GM13976 (cell line): ENCODE data around the gene AXL.

Source experiments
- DNase-seq: peaks from one replicate; pipeline ENCODE4 v3.0.0; 2012; ENCODE audit warnings: low spot score
- CTCF ChIP-seq: IDR thresholded peaks from 2 replicates; pipeline ENCODE4 v1.5.1; 2012; ENCODE audit warnings: borderline replicate concordance, mild to moderate bottlenecking; ENCODE audit not compliant: insufficient read depth; ENCODE audit errors: extremely low read depth, missing control alignments, control extremely low read depth
- in situ Hi-C: fragments of 300-500 bp; cut with MboI; formaldehyde crosslinking; loops from one replicate; pipeline ENCODE4 v1.12.0; 2022; ENCODE audit warnings: low sequenced_read_pairs, mixed read lengths, inconsistent platforms; ENCODE audit not compliant: unreplicated experiment

Gene AXL

GRCh38 chr19:41186971-41187883, 31.8 kb upstream of the AXL start:
- no peak for DNase-seq
- TF ChIP-seq CTCF = no peak
- in situ Hi-C loops = no loop called here

- DNase-seq = no peak
- TF ChIP-seq CTCF = no peak
- in situ Hi-C loops = no loop called here
Measured at GRCh38 chr19:41187884-41188279, 31.1 kb upstream of the AXL start.

GRCh38 chr19:41189425-41190065, 29.5 kb upstream of the AXL start:
- no peak for TF ChIP-seq CTCF
- DNase-seq = no peak
- in situ Hi-C loops = no loop called here

GRCh38 chr19:41192574-41193429, 26.2 kb upstream of the AXL start, which contains the start of gene CYP2S1:
CYP2S1 (plus strand) TSS chr19:41193219; CDS start chr19:41193265, 46 bp downstream.
- in situ Hi-C loops = no loop called here
- no peak for TF ChIP-seq CTCF
- DNase-seq = no peak

- DNase-seq = no peak
- TF ChIP-seq CTCF = no peak
- in situ Hi-C loops = no loop called here
Measured at GRCh38 chr19:41193430-41194156, 25.4 kb upstream of the AXL start.
